SW 1271 (cell line): ENCODE results near the gene NT5DC1.

Experiments used
- DNase-seq, 2 experiments: peaks; one replicate each; lab custom pipeline; 2025; lab: John Stamatoyannopoulos, UW

Gene NT5DC1

GRCh38 chr6:116239856-116240255, 139.2 kb downstream of the NT5DC1 start:
- DNase-seq, result no peak

- DNase-seq, result no peak
Observed at GRCh38 chr6:116244284-116244683, 143.6 kb downstream of the NT5DC1 start.

GRCh38 chr6:116246089-116246488, 145.4 kb downstream of the NT5DC1 start:
- DNase-seq, result no peak

DNA sequence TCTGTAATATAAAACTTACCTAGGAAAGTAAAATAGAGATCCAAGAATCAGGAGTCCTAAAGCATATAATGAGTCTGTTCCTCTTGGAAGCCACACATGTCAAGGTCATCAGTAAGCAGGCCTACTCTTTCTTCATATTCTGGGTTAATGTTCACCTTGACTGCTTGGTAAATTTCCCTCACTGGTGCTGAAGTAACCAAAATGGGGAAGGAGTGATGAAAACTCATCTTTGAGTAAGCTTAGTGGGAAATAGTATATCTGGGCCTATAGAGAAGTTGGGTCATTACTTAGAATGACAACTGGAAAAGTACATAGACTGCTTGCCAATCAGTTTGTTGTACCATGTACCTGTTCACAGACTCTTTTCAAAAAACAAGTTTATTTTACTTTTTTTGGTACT, 146.6 kb downstream of the NT5DC1 start:
- DNase-seq, result no peak

- no peak for DNase-seq
Observed at GRCh38 chr6:116248577-116248976, 147.9 kb downstream of the NT5DC1 start.

DNA sequence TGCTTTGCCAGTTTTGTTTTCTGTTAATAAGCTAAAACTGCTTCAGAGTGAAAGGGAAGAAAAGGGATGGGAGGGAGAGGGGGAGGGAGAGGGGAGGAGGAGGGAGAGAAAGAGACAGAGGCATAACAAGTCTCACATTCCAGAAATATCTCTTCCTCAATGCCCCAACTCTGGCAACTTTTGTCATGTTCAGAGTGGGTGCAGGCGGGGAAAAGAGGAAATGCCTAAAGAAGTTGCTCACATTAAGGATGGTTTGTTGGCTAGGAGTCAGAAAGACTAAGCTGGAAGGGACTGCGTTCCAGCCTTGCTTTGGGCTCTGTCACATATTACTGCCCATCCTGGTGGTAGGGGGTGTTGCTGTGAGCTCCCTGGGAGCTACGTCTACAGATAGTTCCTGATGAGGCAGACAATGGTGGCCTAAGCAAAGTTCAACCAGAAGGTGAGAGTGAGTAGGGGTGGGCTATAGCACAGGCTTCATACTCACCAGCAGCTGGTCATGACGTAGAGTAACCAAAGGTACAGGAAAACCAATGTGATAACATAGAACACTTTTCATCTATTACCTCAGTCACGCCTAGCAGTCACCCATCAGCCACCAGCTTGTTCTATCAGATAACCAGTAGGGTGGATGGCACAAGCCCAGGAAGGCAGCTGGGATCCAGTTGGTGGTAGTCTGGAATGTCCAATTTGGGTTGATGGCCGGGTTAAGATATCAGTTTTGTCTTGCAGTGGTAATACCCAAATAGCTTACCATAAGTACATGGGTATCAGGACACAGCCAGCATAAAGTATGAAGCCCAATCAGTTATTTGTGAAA, 151.1 kb downstream of the NT5DC1 start:
- peak in 1 of 2 experiments; percentile 50 for DNase-seq

GRCh38 chr6:116253188-116253504, 152.5 kb downstream of the NT5DC1 start:
- no peak for DNase-seq

DNA sequence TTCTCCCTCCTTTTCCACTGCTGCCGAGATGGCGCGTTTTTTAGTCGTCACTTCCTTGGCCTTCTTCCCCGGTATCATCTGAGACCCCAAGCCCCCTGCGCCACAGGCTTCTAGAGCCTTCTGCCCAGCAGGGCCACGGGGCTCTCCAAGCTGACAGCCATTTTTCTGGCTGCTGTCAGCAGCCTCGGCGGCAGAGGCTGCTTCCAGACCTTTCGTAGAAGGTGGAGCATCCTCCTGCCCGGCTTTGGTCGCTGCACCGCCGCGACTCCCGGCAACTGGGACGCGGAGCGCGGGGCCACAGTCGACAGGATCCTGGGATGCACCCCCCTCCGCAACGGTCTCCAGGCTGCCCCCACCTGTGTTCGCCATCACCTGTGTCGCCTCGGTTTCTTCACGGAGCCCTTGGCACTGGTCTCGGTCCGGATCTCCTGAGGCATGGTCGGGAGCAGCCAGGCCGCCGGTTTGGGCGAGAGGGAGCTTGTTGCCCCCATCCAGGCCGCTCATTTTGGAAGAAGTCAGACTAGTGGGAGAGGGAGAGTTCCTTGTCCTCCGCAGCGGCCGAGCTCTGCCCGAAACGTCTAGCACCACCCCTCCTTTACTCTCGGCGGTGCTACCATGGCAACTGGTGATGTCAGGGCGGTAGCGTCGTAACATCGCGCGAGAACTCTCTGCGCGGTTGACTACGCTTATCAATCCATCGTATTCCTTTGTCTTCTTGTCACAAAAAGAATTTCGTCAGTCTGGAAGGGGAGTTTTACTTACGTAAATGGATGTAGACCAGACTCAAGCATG, 153.0 kb downstream of the NT5DC1 start, which contains the start of gene TSPYL4:
TSS of gene TSPYL4 (minus strand) at position 571 of the 792 bp plus-strand sequence. CDS start at position 504, 67 bp downstream.
- DNase-seq, result peak; percentile 86 to 91

GRCh38 chr6:116254297-116255056, 153.8 kb downstream of the NT5DC1 start:
- DNase-seq, result no peak

DNA sequence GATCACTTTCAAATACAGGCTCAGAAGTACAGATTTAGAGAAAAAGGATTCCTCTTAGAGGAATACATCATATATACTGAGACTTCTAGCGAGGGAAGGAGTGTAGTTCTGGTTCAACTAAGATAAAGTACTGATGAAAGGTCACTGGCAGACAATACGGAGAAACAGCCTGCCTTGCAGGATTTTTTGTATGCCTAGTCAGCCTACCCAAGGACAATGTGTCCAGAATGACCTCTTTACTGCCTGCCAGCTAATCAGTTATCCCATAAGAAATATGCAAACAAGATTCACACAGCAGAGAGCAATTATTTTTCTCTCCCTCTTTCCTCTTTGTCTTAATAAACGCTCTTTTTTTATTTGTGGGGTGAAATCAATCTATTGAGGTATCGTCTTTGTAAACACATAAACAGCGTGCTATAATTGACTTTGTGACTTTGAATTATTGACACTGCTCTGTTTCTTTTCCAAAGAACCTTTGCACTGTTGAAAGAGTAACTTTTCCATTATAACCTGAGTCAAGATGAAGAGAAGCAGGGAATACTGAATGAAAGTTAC, 154.7 kb downstream of the NT5DC1 start:
- DNase-seq, result no peak

- no peak for DNase-seq
Observed at GRCh38 chr6:116256694-116257093, 156.0 kb downstream of the NT5DC1 start.

DNA sequence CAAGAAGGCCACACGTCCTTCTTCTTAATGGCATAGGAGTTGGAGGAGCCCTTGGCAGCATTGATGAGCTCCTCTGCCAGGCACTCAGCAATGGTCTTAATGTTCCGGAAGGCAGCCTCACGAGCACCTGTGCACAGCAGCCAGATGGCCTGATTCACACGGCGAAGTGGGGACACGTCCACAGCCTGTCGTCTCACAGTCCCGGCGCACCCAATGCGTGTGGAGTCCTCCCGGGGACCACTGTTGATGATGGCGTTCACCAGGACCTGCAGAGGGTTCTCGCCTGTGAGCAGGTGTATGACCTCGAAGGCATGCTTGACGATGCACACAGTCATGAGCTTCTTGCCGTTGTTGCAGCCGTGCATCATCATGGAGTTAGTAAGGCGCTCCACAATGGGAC, 157.9 kb downstream of the NT5DC1 start:
- DNase-seq, result no peak

- DNase-seq, result no peak
Observed at GRCh38 chr6:116263353-116263752, 162.7 kb downstream of the NT5DC1 start.

- DNase-seq, result peak; percentile 13 to 40
Observed at GRCh38 chr6:116265041-116265829, 164.6 kb downstream of the NT5DC1 start.

DNA sequence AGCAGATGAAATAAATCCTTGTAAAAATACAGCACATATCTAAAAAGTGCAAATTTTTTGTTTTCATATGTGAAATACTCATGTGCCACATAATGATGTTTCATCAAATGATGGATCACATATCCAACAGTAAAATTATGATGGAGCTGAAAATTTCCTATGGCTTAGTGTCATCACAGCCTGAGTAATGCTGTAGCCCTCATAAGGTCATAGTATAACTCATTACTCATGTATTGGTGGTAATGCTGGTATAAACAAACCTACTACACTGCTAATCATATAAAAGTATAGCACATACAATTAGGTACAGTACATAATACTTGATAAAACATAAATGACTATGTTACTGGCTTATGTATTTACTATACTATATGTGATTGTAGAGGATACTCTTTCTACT, 166.2 kb downstream of the NT5DC1 start:
- DNase-seq, result no peak

GRCh38 chr6:116267836-116268588, 167.4 kb downstream of the NT5DC1 start:
- DNase-seq, result no peak

DNA sequence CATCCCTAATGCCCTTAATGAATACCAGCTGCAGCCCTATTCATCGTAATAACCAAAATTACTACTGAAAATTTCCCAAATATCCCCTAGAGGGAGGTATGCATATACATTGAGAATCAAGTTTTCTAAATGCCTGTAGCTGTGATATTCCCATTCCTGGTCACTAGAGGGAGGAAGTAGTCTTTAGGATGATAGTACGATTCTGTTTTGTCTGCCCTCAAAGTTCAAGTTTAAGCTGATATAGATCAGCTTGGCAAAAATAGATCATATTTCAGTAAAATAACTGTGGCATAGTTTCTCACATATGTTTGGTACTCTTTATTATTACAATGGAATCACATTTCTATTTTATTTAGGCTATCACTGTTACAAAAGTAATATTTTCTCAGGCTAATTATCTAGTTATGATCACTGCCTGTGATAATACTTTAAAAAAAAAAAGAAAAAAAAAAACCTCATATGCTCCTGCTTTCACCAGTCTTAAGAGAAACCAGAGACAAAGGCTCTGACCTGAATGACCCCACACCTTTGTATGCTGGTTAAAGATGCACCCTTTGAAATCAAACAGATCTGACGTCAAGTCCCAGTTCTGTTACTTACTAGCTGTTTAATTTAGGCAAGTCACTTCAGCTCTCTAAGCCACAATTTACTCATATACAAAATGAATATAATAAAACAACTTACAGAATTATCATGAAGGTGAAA, 168.1 kb downstream of the NT5DC1 start:
- peak in 1 of 2 experiments; percentile 90 for DNase-seq

DNA sequence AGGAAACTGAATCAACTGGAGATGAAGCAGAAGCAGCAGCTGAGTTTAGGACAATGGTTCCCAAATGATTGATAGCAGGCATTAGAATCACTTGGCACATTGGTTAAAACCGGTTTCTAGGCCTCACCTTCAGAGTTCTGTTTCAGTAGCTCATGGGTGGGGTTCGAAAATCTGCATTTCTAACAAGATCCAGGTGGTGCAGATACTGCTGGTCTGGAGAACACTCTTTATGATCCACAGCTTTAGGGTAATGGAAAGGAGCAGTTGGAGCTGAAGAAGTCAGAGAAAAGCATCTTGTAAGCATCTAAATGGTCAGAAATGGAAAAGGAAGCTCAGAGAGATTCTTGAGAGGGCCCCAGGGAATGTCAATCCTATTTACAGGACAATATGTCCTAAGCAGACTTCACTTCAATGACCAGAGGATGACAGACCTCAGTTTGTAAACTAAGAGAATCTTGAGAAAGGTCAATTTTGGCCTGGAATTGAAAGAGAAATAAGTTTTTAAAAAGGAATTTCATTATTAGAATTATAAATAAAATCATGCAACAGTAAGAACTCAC, 170.6 kb downstream of the NT5DC1 start:
- DNase-seq, result no peak

DNA sequence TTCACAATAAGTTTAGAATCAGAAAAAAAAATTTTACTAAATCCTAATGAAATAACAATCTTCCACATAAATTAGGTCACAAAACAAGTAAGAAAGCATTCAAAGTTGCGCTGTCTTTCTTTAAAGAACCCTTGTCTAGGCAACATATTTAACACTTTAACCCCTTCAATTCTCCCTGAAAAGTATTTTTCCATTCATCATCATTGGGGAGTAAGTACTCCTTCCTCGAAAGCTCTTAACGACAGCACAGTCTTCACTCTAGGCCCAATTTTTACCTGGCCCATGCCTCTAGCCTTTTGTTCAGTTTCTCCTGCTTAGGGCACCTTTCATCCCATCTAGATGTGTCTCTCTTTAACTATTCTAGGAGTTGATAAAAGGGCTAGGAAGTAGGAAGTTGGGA, 176.5 kb downstream of the NT5DC1 start:
- DNase-seq, result no peak

GRCh38 chr6:116278481-116278829, 177.8 kb downstream of the NT5DC1 start:
- DNase-seq, result no peak
